Urothelium cell line (cell line): ENCODE measurements around the gene ADAT3.

ENCODE experiments used
- DNase-seq: peaks from one replicate; pipeline ENCODE4 v3.0.0; 2011; ENCODE audit warnings: low spot score, mixed read lengths
- FAIRE-seq: peaks from 2 replicates; lab custom pipeline; 2011; peaks lifted over from hg19 to GRCh38; lab: Jason Lieb, UNC

The ADAT3 gene

DNA sequence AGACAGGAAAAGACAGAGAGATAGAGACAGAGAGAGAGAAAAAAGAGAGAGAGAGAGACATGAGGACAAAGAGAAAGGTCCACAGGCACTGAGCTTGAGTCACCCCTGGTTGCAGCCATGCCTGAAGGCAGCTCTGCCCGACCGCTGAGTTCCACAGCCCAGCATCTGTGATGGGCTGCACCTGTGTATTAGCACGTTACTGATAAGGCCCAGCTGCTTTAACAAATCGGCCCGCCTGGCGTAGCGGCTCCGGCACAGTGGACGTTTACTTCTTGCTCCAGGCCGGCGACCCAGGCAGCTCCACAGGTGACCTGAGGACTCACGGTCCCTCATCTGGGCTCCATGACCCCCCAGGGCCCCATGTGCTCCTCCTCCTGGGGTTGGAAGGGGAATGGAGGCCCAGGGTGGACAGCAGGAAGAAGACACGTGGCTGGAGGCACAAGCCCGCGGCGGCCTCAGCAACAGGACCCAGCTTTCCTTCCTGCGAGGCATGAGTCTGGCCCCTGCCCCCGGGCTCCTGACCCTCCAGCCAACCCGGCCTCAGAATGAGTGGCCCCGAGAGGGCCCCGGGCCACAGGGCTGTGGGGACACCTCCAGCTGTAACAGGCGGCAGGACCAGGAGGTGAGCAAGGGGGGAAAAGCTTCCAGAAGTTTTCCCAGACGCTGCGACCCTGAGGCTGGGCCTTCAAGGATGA lies 31.9 kb downstream of the ADAT3 start:
- DNase-seq (no peak), FAIRE-seq (no peak)

DNA sequence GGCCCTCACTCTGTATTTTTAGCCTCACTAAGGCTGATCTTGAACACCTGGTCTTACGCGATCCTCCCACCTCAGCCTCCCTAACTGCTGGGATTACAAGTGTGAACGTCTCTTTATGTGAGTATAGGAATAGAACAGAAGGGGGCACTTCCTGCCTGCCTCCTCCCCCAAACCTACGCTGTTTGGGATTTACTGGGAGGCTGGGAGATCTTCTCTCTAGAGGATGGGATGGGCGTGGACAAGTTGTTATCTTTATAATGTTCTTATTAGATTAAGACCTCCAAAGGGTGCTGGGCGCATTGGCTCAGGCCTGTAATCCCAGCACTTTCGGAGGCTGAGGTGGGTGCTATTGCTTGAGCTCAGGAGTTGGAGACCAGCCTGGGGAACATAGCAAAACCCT lies 32.9 kb downstream of the ADAT3 start:
- no peak for FAIRE-seq
- no peak for DNase-seq

DNA sequence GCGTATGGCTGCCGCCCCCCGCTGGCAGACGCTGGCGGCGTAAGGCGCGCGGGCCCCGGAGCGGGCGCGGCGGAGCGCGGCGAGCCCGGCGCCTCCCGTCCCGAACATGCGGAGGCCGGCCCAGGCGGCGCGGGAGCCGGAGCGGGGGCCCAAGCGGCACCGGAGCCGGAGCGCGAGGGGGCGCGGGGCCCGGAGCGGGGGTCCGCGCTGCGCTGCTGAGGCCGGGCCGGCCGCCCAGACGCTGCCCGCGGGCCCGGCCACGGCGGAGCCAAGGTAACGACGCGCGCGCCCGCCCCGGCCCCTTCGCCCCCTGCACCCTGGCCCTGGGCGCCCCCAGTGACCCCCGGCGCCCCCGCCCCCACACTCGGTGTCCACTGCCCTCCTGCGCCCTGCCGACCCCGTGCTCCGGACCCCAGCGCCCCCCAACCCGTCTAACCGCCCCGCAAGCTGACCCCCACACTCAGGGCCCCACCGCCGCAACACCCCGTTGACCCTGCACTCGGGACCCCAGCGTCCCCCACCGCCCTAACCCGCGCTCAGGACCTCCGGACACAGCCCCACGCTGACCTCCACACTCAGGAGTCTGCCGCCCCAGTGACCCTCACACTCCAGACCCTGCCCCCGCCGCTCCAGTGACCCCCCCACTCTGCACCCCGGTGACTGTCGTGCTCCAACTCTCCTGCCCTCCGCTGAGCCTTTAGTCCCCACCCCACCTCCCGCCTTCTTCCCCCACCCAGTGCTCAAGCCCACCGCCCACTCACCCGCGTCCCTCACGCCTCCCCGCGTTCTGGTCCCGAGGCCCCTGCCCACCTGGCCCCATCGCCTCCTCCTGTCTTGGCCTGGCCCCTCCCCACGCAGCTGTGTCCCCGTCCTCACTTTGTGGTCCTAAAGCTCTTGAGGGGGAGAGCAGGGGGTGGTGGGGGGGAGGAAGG lies 36.2 kb downstream of the ADAT3 start, which contains the start of gene CSNK1G2:
Gene CSNK1G2, plus strand, starts transcription at position 27 of the 932 bp plus-strand sequence. CDS start 28,601 bp downstream, outside the sequence.
- FAIRE-seq (no peak), DNase-seq (no peak)

DNA sequence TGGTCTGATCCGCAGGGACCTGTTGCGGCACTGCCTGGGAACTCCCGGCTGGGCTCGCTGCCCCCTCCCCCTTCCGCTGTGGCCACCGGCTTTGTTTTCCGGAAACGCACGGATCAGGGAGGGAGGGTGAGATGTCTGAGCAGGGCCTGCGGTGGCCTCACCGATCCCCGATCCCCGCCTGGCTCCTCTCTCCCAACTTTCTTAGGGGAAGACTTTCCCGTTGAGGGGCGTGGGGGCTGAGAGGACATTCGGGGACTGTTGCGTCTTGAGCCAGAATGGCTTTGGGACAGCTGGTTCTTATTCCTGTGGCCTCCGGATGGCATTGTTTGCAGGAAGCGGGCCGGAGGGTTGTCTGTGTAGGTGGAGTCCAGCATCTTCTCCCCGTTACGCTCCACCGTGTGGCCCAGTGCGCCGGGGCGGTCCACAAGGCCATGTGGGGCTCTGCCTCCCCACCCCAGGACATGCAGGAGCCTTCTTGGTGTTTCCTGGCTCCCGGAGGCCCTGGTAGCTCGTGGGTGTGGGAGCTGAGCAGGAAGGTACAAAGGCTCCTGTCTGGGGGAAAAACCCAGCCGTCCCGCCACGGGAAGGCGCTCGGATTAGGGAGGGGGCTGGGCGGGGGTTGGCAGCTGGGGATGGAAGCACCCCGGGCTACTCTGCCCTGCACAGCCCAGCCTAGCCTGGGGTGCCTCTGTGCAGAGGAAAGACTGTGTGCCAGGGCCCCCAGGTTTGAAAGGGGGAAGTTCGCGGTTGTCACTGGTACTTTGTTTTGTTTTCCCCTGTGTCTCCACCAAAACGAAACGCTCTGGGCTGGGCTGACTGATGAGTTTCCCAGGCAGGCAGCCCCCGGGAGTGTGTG lies 37.1 kb downstream of the ADAT3 start:
- DNase-seq: peak; percentile 58
- no peak for FAIRE-seq

DNA sequence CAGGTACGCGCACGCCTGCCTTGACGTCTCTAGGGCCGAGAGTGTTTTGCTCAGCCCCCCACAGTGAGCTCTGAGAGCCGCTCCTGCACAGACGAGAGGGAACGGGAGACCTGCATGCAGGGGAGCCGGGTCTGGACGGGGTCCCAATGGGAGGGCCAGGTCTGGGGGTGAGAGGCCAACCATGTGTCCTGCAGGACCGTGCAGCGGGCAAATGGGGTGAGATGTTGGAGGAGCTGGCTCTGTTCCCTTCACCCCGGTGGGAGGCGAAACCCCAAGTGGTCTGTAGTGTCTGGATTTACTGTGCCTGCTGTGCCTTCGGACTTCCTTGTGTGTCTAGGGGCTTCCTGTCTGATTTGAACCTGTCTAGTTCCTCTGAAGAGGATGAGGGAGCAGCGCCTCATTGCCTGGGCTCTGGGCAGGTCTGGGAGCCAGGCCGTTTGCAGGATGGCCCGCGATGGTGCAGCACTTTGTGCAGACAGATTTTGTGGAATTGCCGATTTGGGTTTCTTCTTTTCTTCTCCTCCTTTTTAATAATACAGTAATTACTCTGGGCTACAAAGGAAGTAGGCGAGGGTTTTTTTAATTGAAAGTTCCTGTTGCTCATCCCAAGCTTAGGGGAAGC lies 37.8 kb downstream of the ADAT3 start:
- FAIRE-seq: no peak
- DNase-seq: no peak

DNA sequence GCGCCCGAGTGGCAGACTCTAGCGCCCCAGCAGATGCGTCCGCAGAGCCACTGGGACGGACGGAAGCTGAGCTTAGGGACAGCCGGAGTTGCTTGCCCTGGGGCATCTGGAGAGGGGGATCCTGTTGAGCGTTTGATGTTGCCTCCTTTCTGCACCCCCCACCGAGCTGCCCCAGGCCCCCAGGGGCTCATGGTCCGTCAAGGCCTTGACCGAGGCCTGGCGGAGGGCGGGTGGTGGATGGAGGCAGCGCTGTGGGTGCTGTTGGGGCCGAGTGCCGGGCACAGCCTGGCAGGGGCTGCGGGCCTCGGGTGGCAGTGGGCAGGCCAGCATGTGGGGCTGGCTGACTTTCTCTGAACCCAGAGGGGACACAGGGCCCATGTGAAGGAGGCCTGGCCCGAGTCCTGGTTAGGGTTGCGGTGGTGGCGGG lies 38.5 kb downstream of the ADAT3 start:
- FAIRE-seq: no peak
- DNase-seq: no peak

DNA sequence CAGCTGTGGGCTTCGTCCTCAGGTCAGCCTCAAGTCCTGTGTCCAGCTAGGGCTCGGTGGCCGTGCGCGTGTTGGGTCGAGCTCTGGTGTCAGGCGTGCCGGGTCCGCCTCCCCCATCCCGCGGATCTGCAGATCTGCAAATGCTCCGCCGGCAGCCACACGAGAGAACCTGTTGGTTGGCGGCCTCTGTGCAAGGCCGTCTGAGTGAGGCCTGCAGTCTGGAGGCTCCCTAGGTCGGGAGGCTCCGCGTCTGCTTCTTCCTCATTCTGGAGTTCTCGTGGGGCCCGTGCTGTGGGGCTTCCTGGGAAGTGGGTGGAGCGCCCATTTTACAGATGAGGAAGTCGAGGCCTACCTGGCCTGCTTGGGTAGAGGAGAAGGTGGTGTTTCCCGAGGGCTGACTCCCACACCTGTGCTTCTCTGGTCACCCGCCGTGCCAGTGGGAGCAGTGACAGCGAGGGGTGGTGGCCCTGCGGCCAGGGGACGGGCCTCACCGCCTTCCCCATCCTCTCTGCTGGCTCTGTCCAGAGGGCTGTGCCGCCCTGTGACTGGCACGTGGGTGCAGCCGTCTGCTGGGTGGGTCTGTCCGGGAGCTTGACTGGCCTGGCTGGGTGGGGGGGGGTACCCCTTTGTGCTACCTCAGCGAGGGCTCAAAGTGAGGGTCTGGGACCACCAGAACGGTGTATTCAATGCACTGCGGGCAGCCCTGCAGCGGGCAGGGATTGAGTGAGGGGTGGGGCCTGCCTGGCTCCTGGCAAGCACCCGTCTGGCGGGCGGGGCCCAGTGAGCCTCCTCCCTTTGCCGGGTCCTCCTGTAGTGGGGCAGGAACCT lies 39.1 kb downstream of the ADAT3 start:
- FAIRE-seq: no peak
- no peak for DNase-seq

DNA sequence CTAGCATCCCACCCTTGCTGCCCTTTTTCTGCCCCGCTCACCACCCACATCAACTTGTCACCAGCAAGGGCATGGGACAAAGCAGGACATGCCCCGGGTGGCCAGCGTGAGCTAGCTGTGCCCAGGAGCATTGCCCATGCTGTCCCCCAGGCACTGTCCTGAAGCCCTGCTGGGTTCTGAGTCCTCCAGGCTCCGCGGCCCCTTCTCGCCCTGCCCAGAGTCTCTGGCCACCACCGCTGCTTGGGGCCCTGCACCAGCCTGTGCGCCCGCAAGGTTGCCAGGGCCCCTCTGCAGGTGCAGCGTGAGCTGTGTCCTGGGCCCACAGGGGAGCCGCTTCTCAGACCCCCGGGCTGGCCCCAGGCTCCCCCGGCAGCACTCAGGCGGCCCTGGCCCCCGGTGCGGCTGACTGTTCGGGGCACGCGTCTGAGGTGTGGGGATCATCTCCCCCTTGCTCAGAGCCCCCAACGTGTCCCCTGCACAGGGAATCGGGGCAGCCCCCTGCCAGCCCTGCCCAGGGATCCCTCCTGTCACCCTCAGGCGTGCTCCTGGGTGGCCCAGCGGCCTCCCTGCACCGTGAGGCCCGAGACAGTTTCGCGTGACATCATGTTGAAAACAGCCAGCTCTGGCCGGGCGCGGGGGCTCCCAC lies 39.8 kb downstream of the ADAT3 start:
- FAIRE-seq (no peak), DNase-seq (no peak)

DNA sequence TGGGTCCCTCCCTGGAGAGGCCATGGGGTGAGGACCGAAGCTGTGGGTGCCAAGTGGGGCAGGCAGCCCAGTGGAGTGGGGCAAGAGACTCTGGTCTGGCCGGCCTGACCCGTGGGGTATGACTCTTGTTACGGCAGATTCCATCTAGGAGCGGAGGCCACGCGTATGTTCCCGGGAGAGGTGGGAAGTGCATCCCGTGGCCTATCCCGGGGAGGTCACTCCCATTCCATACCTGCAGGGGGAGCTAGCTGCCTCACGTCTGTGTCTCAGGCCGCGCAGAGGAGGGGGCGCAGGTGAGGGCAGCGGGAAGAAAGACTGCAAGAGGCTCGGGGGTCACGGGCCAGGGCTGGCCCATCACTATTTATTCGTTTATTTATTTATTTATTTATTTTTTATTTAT lies 40.7 kb downstream of the ADAT3 start:
- FAIRE-seq: no peak

DNA sequence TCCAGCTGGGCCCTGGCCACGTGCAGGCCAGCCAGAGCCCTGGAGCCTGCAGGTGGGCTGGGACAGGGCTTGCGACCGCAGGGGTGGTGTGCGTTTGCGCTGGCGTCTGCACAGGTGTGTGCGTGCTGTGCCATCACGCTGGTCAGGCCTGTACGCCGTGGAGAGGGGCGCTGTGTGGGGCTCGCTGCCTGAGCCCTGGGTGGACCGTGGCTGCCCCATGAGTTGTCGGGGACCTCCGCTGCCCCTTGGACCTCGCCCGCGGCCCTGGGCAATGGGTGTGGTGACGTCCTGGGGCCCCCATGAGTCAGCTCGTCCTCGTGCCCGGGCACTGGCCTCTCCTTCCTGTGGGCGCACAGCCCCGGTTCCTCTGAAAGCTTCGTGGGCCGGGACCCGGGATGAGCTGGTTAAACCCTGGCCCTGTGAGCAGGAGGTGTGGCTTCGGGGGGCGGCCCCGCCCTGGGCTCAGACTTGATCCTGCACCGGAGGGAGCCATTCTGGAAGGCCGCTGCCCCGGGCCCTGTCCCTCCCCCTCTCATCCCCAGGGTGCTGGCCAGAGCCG lies 42.5 kb downstream of the ADAT3 start:
- no peak for FAIRE-seq

More for the DNA sequence above, 40.7 kb downstream of the ADAT3 start:
- peak; percentile 54 for DNase-seq

DNA sequence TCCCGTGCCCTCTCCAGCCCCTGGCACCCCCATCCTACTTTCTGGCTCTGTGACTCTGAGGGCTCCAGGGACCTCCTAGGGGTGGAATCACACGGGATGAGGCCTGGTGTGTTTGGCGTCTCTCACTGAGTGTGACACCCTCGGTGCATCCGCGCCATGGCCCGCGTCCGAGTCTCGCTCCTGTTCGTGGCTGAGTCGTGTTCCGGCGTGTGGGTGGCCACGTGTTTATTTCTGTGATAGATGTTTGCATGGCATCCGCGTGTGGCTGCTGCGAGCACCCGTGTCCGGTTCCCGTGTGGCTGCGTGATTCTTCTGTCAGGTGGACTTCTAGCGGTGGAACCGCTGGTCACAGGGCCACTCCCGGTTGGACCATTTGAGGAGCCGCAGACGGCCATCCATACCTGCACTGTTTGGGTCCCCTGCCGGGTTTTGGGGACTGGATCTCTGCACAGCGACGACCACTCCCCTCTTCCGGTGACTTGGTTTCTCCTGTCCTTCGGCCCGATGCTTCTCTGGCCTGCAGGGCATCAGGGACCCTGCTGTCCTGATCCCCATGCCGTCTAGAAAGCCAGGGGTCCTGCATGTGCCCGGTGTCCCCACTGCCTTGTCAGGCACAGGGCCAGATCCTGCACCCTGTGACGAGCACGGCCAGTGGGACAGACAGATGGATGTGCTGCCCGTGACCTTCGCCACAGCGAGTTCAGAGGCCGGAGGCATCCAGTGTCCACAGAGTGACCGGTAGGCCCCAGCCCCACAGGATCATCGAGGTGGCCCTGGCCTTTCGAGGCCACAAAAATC lies 44.3 kb downstream of the ADAT3 start:
- no peak for FAIRE-seq
- no peak for DNase-seq

More for the DNA sequence above, 42.5 kb downstream of the ADAT3 start:
- DNase-seq: no peak

DNA sequence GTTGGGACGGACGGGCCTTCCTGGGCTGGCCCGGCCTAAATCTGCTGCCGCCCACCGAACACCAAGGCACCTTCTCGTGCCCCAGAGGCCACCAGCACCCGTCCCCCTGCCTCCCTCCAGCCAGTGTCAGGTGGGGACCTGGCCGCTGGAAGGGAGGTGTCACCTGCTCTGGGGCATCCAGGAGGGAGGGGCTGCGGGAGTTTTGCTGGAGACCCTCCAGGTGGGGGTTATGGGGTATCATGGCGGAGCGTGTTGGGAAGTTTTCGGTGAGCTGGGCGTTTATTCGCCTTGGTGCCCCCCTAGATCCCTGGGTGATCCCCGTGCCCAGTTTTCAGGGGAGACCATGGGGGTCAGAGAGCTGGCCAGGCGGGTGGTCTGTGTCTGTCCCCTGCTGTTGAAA lies 45.4 kb downstream of the ADAT3 start:
- DNase-seq: no peak
- no peak for FAIRE-seq

DNA sequence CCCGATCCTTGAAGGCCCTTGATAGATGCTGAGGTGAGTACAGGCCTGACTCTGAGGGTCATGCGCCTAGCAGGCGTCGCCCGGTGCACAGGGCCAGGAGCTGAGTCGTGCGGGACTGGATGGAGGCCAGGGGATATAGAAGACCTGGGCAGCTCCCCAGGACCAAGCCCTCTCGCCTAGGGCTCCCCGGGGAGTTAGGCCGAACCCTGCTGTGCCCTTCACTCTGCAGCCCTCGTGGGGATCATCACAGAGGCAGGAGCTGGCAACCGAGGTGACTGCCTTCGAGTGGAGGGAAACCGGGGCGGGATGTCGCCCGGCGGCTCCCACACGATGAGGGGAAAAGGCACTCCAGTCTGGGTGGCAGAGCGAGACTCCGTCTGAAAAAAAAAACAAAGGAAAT lies 47.4 kb downstream of the ADAT3 start:
- no peak for FAIRE-seq
- no peak for DNase-seq

DNA sequence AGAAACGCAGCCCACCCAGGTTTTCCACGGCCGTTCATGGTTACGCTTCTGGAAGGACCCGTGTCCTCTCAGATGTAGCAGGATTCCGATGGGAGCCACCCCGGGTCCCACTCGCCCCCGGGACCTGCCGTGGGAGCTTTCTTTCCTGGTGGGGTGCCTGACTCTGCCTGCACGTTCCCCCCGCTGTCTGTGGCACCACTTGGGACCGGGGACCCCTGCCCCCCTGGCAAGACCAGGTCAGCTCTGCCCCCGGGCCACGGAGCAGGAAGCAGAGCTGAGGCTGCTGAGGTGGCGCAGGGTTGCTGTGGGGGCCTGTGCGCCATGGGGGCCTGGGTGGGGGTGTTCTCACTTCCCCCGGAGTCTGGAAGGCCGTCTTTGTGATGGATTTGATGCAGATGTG lies 47.8 kb downstream of the ADAT3 start:
- FAIRE-seq: no peak
- DNase-seq: no peak

DNA sequence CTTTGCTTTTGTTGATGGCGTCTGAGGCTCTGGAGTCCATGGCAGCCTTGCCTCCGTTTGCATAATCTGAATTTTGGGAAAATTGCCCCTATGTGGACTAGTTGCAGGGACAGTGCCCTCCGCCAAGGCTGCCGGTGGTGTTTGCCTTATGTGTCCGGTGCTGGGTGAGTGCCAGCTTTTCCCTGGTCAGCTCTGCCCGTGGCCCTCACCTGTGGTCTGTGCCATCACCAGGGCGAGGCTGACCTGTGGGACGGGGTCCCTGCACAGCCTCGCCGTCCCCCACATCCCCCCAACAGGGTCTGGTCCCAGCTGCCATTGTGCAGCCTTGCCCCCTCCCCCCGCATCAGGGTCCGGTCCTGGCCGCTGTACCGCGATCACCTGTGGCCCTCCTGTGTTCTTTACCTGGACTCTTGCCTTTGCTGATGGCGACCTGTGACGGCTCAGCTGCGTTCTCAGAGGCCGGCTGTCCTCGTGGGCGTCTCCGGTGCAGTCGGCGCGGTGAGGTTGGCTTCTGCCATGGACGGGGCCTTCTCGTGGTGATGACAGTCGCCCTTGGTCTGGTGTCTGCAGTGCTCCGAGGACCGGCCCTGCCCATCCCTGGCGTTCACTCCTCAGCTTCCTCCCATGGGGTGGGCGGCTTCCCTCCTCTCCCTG lies 48.4 kb downstream of the ADAT3 start:
- FAIRE-seq: no peak
- no peak for DNase-seq

DNA sequence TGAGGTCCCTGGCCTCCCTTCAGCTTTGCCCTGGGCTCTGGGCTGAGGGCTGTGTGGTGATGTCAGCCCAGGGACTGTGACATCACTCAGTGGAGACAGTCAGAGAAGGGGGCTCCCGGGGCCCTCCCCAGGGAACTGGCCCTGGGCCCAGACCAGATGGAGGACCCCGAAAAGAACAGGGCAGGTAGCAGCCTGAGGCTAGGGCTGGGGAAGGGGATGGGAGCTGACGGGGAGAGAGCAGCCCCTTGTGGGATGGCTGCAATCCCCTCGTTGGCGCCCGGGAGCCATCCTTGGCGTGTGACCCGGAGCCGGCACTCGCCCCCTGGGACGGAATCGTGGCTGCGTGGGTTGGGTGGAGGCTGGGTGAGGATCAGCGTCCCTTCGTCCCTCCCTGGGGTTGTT lies 49.3 kb downstream of the ADAT3 start:
- no peak for FAIRE-seq
- no peak for DNase-seq
